Keratinocyte (primary cell): ENCODE results near the gene BRD1. TPM values are rescaled to one million over a fixed set of nuclear protein-coding genes. Genes with fewer than 3 reads are reported as not detected.
A peak's percentile ranks its signal among the peaks of the same experiment; 100 is the strongest.

Source experiments
- DNase-seq: peaks from one replicate; pipeline ENCODE4 v3.0.0-alpha.2; 2011; ENCODE audit warnings: low read depth, missing footprints, low spot score
- FAIRE-seq: peaks from 2 replicates; lab custom pipeline; 2011; peaks lifted over from hg19 to GRCh38; lab: Jason Lieb, UNC
- H2AFZ ChIP-seq: 2 replicates; pipeline ENCODE4 v1.6.0; 2012; ENCODE audit warnings: low read length, control low read depth, inconsistent platforms; ENCODE audit not compliant: control insufficient read depth
- H3K27ac ChIP-seq: 2 replicates; pipeline ENCODE4 v1.5.1; 2011; ENCODE audit warnings: low read length; ENCODE audit not compliant: control insufficient read depth, insufficient read depth
- H3K27me3 ChIP-seq: 3 replicates; pipeline ENCODE4 v1.6.0; 2011; ENCODE audit warnings: low read length; ENCODE audit not compliant: control insufficient read depth, insufficient read depth; ENCODE audit errors: extremely low read depth
- H3K36me3 ChIP-seq, 2 experiments: 2 replicates in 1 of 2; 3 replicates in 1 of 2; pipeline ENCODE4 v1.5.1; 2011; ENCODE audit warnings: low read length in 2 of 2, mild to moderate bottlenecking in 1 of 2; ENCODE audit not compliant: control insufficient read depth in 2 of 2, insufficient read depth in 2 of 2; ENCODE audit errors: extremely low read depth in 1 of 2
- H3K4me1 ChIP-seq: 3 replicates; pipeline ENCODE4 v1.5.1; 2011; ENCODE audit warnings: low read length; ENCODE audit not compliant: control insufficient read depth, insufficient read depth; ENCODE audit errors: extremely low read depth
- H3K4me2 ChIP-seq: 3 replicates; pipeline ENCODE4 v1.6.0; 2011; ENCODE audit warnings: low read depth, low read length; ENCODE audit not compliant: control insufficient read depth, insufficient read depth; ENCODE audit errors: extremely low read depth
- H3K4me3 ChIP-seq, 3 experiments: fragments of 200-600 bp in 1 of 3; sonication (generic) in 1 of 3; 2 replicates in 2 of 3; 3 replicates in 1 of 3; pipeline ENCODE4 v1.5.1; 2011 to 2016; ENCODE audit warnings: low read length in 3 of 3, mild to moderate bottlenecking in 3 of 3, control low read depth in 2 of 3, inconsistent platforms in 1 of 3, low read depth in 1 of 3, mixed read lengths in 1 of 3, mixed run types in 1 of 3, moderate library complexity in 1 of 3; ENCODE audit not compliant: control insufficient read depth in 2 of 3, insufficient read depth in 2 of 3; ENCODE audit errors: extremely low read depth in 1 of 3
- H3K79me2 ChIP-seq: 2 replicates; pipeline ENCODE4 v1.6.0; 2012; ENCODE audit warnings: low read length; ENCODE audit not compliant: control insufficient read depth, insufficient read depth
- H3K9ac ChIP-seq: 3 replicates; pipeline ENCODE4 v1.6.0; 2011; ENCODE audit warnings: low read length; ENCODE audit not compliant: control insufficient read depth, insufficient read depth; ENCODE audit errors: extremely low read depth
- H3K9me1 ChIP-seq: 3 replicates; pipeline ENCODE4 v1.6.0; 2011; ENCODE audit warnings: low read length; ENCODE audit not compliant: control insufficient read depth, insufficient read depth; ENCODE audit errors: extremely low read depth
- H3K9me3 ChIP-seq: 2 replicates; pipeline ENCODE4 v1.5.1; 2012; ENCODE audit warnings: low read depth, low read length; ENCODE audit not compliant: control insufficient read depth
- H4K20me1 ChIP-seq: 3 replicates; pipeline ENCODE4 v1.6.0; 2011; ENCODE audit warnings: low read length; ENCODE audit not compliant: control insufficient read depth, insufficient read depth; ENCODE audit errors: extremely low read depth
- EZH2 ChIP-seq: IDR thresholded peaks from one replicate; pipeline ENCODE4 v1.6.1; 2012; ENCODE audit warnings: inconsistent platforms, mild to moderate bottlenecking, low read length, moderate library complexity
- dilution Hi-C: fragments of 300-500 bp; cut with MboI; formaldehyde crosslinking; loops from one replicate; pipeline ENCODE4 v1.7.0; 2020; ENCODE audit warnings: low sequenced_read_pairs; ENCODE audit not compliant: extremely low pct_ligation_motif_present
- polyA plus RNA-seq, 5 experiments: library from polyadenylated mRNA; depleted of rRNA in 3 of 5; stranded (reverse) in 3 of 5; stranded (forward) in 1 of 5; unstranded in 1 of 5; fragments of >200 nt; gene quantifications; 1 replicate in 1 of 5; 2 replicates in 3 of 5; 3 replicates in 1 of 5; pipeline versions ENCODE4 v1.2.1 to v1.2.3, GENCODE V29; 2011 to 2012; ENCODE audit warnings: missing spikeins in 2 of 5, low read depth in 1 of 5, low replicate concordance in 1 of 5
- TF ChIP-seq, protein P1 (sequence below), 3 experiments: IDR thresholded peaks in 1 of 3; conservative IDR thresholded peaks in 1 of 3; optimal IDR thresholded peaks in 1 of 3; 2 replicates in 2 of 3; 3 replicates in 1 of 3; pipeline versions ENCODE3 to v1.5.1; 2011; ENCODE audit warnings: low read length in 3 of 3, mild to moderate bottlenecking in 3 of 3, moderate library complexity in 2 of 3, control low read depth in 1 of 3, inconsistent platforms in 1 of 3; ENCODE audit not compliant: insufficient read depth in 2 of 3; ENCODE audit errors: extremely low read depth in 1 of 3

The BRD1 gene
- polyA plus RNA-seq, 1 donor (not counting 4 experiments of a cell fraction or from before 2014, with no cell fraction given) = 4.3 TPM

- H3K9me1 ChIP-seq = no peaks in the 10 kb centered on the region
- H3K4me3 ChIP-seq = no peak overlapping the region
- FAIRE-seq = peak; percentile 76
- no peaks in the 10 kb centered on the region for H3K27me3 ChIP-seq
- no peaks in the 10 kb centered on the region for H3K36me3 ChIP-seq
- H3K9me3 ChIP-seq = no peaks in the 10 kb centered on the region
- H4K20me1 ChIP-seq = no peaks in the 10 kb centered on the region
- TF ChIP-seq EZH2 = no peak
- TF ChIP-seq, protein P1, sequence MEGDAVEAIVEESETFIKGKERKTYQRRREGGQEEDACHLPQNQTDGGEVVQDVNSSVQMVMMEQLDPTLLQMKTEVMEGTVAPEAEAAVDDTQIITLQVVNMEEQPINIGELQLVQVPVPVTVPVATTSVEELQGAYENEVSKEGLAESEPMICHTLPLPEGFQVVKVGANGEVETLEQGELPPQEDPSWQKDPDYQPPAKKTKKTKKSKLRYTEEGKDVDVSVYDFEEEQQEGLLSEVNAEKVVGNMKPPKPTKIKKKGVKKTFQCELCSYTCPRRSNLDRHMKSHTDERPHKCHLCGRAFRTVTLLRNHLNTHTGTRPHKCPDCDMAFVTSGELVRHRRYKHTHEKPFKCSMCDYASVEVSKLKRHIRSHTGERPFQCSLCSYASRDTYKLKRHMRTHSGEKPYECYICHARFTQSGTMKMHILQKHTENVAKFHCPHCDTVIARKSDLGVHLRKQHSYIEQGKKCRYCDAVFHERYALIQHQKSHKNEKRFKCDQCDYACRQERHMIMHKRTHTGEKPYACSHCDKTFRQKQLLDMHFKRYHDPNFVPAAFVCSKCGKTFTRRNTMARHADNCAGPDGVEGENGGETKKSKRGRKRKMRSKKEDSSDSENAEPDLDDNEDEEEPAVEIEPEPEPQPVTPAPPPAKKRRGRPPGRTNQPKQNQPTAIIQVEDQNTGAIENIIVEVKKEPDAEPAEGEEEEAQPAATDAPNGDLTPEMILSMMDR (optimal IDR thresholded peaks at IDR 0.05 in 1 of 3, IDR thresholded peaks at IDR 0.05 in 1 of 3, conservative IDR thresholded peaks at IDR 0.05 in 1 of 3; ENCODE audit: extremely low read depth in 1 of 3, insufficient read depth in 2 of 3, low read length in 3 of 3) = no peak
- no peak overlapping the region for H3K4me2 ChIP-seq
- no peaks in the 10 kb centered on the region for H3K79me2 ChIP-seq
- H3K4me1 ChIP-seq = peaks cover 11% of the 10 kb centered on the region
- DNase-seq = no peak
- dilution Hi-C loops = no loop called here
- H3K9ac ChIP-seq = no peak overlapping the region
- H3K27ac ChIP-seq = no peak overlapping the region
- H2AFZ ChIP-seq = no peak overlapping the region
Measured at GRCh38 chr22:49833340-49834007, 5.8 kb upstream of the BRD1 start.

DNA sequence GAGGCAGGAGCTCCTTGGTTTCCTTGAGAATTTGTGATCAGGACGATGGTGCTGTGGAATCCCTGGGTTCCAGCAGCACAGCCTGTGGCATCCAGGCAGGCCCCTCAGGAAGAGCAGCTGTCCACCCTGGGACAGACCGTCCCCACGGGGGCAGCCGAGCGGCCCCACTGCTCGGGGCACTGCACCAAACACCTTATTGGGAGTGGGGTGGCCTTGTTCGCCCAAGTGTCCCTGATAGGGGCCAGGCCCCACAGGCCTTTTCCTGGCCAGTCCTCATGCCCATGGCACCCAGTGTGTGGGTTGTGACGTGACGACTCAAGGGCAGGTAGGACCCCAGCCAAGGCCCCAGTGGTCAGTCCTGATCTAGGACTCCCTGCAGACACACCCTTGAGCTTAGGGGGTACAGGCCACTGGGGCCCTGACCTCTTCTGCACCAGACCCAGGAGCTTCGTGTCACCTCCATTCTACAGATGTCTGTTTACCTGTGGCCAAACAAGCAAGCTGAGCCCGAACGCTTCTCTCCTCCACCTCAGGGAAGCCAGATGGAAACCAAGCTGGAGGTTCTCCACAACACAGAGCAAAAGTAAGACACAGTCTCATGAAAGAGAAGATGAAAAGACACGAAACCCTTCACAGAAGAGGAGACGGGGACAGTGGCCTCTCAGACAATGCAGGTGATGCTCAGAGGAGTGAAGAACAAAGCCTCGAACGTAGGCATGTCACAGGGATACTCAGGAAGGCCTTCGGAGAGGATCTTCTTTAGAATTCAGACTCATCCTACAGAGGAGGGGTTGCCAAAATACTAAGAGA is 1.6 kb upstream of the BRD1 start:
- Histone ChIP-seq H3K27ac (no peak overlapping the region), H3K27me3 (no peaks in the 10 kb centered on the region), H3K4me2 (no peak overlapping the region), H3K9me1 (peaks cover 6% of the 10 kb centered on the region), H3K4me3 (no peak overlapping the region), H3K79me2 (peaks cover 29% of the 10 kb centered on the region), H2AFZ (no peak overlapping the region), H4K20me1 (peaks cover 22% of the 10 kb centered on the region), H3K36me3 (peaks cover 2 to 6% of the 10 kb centered on the region in 2 experiments), H3K4me1 (peaks cover 30% of the 10 kb centered on the region), H3K9ac (no peak overlapping the region), H3K9me3 (no peaks in the 10 kb centered on the region)
- dilution Hi-C loops = no loop called here
- FAIRE-seq (no peak), DNase-seq (no peak)
- TF ChIP-seq, protein P1 (optimal IDR thresholded peaks at IDR 0.05 in 1 of 3, IDR thresholded peaks at IDR 0.05 in 1 of 3, conservative IDR thresholded peaks at IDR 0.05 in 1 of 3; ENCODE audit: extremely low read depth in 1 of 3, insufficient read depth in 2 of 3, low read length in 3 of 3) = no peak
- no peak for TF ChIP-seq EZH2
